WTC11 (cell line): ENCODE data around the gene MYO18B. TPM values are rescaled to one million over a fixed set of nuclear protein-coding genes. Genes with fewer than 3 reads are reported as not detected.
A peak's percentile ranks its signal among the peaks of the same experiment; 100 is the strongest.

Experiments
- ATAC-seq: fragments of 200-7000 bp; cut with Tn5 transposase; 2 replicates; pipeline ENCODE4 v1.10.0; 2021; ENCODE audit warnings: mild to moderate bottlenecking, moderate library complexity
- CTCF ChIA-PET: fragments of 300-600 bp; sonication (Branson Sonifier 250); formaldehyde crosslinking; loops from one replicate; lab custom pipeline; 2021; ENCODE audit warnings: antibody characterized with exemption; lab: Charles Lee
- POLR2A ChIA-PET: fragments of 350-600 bp; sonication (Branson Sonifier 250); formaldehyde crosslinking; loops from one replicate; lab custom pipeline; 2021; ENCODE audit warnings: antibody characterized with exemption; lab: Charles Lee
- DNase-seq: peaks from one replicate; pipeline ENCODE4 v3.0.0; 2021; ENCODE audit warnings: low spot score
- H3K27ac Mint-ChIP-seq: 2 replicates; pipeline ENCODE4 v1.8.0; 2021; ENCODE audit warnings: mixed read lengths
- H3K27me3 Mint-ChIP-seq: 2 replicates; pipeline ENCODE4 v1.8.0; 2021; ENCODE audit warnings: low read depth, mild to moderate bottlenecking, moderate library complexity, mixed read lengths
- H3K36me3 Mint-ChIP-seq: 2 replicates; pipeline ENCODE4 v1.8.0; 2021; ENCODE audit warnings: mixed read lengths
- H3K4me1 Mint-ChIP-seq: 2 replicates; pipeline ENCODE4 v1.8.0; 2022; ENCODE audit warnings: mixed read lengths
- H3K4me3 Mint-ChIP-seq: 2 replicates; pipeline ENCODE4 v1.8.0; 2021; ENCODE audit warnings: mild to moderate bottlenecking, moderate library complexity, mixed read lengths
- H3K9me3 Mint-ChIP-seq: 2 replicates; pipeline ENCODE4 v1.8.0; 2021; ENCODE audit warnings: mixed read lengths
- ESRRA ChIP-seq: sonication (generic); formaldehyde crosslinking; IDR thresholded peaks from 2 replicates; pipeline ENCODE4 v1.8.1; 2022; ENCODE audit warnings: mild to moderate bottlenecking, missing genetic modification reagents, borderline replicate concordance
- ETV6 ChIP-seq: sonication (generic); formaldehyde crosslinking; IDR thresholded peaks from 2 replicates; pipeline ENCODE4 v1.8.1; 2022; ENCODE audit warnings: mild to moderate bottlenecking, missing genetic modification reagents
- GABPB1 ChIP-seq: sonication (generic); formaldehyde crosslinking; IDR thresholded peaks from 2 replicates; pipeline ENCODE4 v1.8.1; 2023; ENCODE audit warnings: mild to moderate bottlenecking, missing genetic modification reagents
- KAT7 ChIP-seq: sonication (generic); formaldehyde crosslinking; IDR thresholded peaks from 2 replicates; pipeline ENCODE4 v1.8.1; 2023; ENCODE audit warnings: missing genetic modification reagents, mild to moderate bottlenecking, borderline replicate concordance
- NR3C1 ChIP-seq: sonication (generic); formaldehyde crosslinking; conservative IDR thresholded peaks from 2 replicates; pipeline ENCODE4 v1.8.1; 2023; ENCODE audit warnings: low read depth, mild to moderate bottlenecking, missing genetic modification reagents
- PREB ChIP-seq: sonication (generic); formaldehyde crosslinking; IDR thresholded peaks from 2 replicates; pipeline ENCODE4 v1.8.1; 2022; ENCODE audit warnings: mild to moderate bottlenecking, missing genetic modification reagents, moderate library complexity, borderline replicate concordance
- SP1 ChIP-seq: sonication (generic); formaldehyde crosslinking; conservative IDR thresholded peaks from 2 replicates; pipeline ENCODE4 v1.8.1; 2022; ENCODE audit warnings: missing genetic modification reagents
- ZBTB21 ChIP-seq: sonication (generic); formaldehyde crosslinking; IDR thresholded peaks from 2 replicates; pipeline ENCODE4 v1.8.1; 2023; ENCODE audit warnings: mild to moderate bottlenecking, missing genetic modification reagents, borderline replicate concordance
- ZBTB43 ChIP-seq: sonication (generic); formaldehyde crosslinking; IDR thresholded peaks from 2 replicates; pipeline ENCODE4 v1.8.1; 2023; ENCODE audit warnings: mild to moderate bottlenecking, missing genetic modification reagents
- ZNF512 ChIP-seq: sonication (generic); formaldehyde crosslinking; IDR thresholded peaks from 2 replicates; pipeline ENCODE4 v1.8.1; 2022; ENCODE audit warnings: missing genetic modification reagents, borderline replicate concordance
- total RNA-seq: library from RNA; stranded (reverse); gene quantifications from 3 replicates; pipeline ENCODE4 v1.2.3, GENCODE V29; 2021
- TF ChIP-seq, protein P1 (sequence below): sonication (generic); formaldehyde crosslinking; IDR thresholded peaks from 2 replicates; pipeline ENCODE4 v1.8.1; 2022; ENCODE audit warnings: mild to moderate bottlenecking, moderate library complexity, missing genetic modification reagents
- TF ChIP-seq, protein P2 (sequence below): sonication (generic); formaldehyde crosslinking; IDR thresholded peaks from 2 replicates; pipeline ENCODE4 v1.8.1; 2022; ENCODE audit warnings: low read depth, mild to moderate bottlenecking, moderate library complexity, missing genetic modification reagents, borderline replicate concordance
- TF ChIP-seq, protein P3 (sequence below): sonication (generic); formaldehyde crosslinking; IDR thresholded peaks from 2 replicates; pipeline ENCODE4 v1.8.0; 2022; ENCODE audit warnings: mild to moderate bottlenecking, missing genetic modification reagents
- TF ChIP-seq, protein P4 (sequence below): fragments of 200-600 bp; IDR thresholded peaks from 2 replicates; pipeline ENCODE4 v1.8.0; 2022; ENCODE audit warnings: antibody characterized with exemption

MYO18B gene
- total RNA-seq, 1 experiment from 2014 or later = 0.96 TPM

GRCh38 chr22:25896098-25896497 is 154.1 kb downstream of the MYO18B start (continued):
- TF ChIP-seq PREB (no peak), GABPB1 (no peak)
- TF ChIP-seq, protein P1, sequence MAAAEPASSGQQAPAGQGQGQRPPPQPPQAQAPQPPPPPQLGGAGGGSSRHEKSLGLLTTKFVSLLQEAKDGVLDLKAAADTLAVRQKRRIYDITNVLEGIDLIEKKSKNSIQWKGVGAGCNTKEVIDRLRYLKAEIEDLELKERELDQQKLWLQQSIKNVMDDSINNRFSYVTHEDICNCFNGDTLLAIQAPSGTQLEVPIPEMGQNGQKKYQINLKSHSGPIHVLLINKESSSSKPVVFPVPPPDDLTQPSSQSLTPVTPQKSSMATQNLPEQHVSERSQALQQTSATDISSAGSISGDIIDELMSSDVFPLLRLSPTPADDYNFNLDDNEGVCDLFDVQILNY (CRISPR knock-in tag) = no peak

GRCh38 chr22:25896592-25896991 is 154.6 kb downstream of the MYO18B start:
- Mint-ChIP-seq H3K27ac (no peak overlapping the region), H3K4me1 (no peaks in the 10 kb centered on the region), H3K4me3 (no peak overlapping the region), H3K36me3 (no peaks in the 10 kb centered on the region), H3K9me3 (peaks cover 9% of the 10 kb centered on the region), H3K27me3 (peaks cover 4% of the 10 kb centered on the region; the same call in 1 of the 2 replicates)
- no peak for ATAC-seq
- no peak for DNase-seq
- ChIA-PET POLR2A (no interaction called here), CTCF (interaction anchor here (1.0 to 1.9 kb wide), 14 partner anchors 8 to 434 kb away, joined by 3 to 9 read pairs (median 6); no protein-coding TSS in a partner anchor)
- TF ChIP-seq KAT7 (CRISPR knock-in tag) (no peak), ZBTB21 (CRISPR knock-in tag) (no peak), ZNF512 (no peak), ETV6 (CRISPR knock-in tag) (no peak), ZBTB43 (CRISPR knock-in tag) (no peak), SP1 (CRISPR knock-in tag) (no peak)
- TF ChIP-seq, protein P2, sequence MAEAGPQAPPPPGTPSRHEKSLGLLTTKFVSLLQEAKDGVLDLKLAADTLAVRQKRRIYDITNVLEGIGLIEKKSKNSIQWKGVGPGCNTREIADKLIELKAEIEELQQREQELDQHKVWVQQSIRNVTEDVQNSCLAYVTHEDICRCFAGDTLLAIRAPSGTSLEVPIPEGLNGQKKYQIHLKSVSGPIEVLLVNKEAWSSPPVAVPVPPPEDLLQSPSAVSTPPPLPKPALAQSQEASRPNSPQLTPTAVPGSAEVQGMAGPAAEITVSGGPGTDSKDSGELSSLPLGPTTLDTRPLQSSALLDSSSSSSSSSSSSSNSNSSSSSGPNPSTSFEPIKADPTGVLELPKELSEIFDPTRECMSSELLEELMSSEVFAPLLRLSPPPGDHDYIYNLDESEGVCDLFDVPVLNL = no peak
- TF ChIP-seq, protein P3, sequence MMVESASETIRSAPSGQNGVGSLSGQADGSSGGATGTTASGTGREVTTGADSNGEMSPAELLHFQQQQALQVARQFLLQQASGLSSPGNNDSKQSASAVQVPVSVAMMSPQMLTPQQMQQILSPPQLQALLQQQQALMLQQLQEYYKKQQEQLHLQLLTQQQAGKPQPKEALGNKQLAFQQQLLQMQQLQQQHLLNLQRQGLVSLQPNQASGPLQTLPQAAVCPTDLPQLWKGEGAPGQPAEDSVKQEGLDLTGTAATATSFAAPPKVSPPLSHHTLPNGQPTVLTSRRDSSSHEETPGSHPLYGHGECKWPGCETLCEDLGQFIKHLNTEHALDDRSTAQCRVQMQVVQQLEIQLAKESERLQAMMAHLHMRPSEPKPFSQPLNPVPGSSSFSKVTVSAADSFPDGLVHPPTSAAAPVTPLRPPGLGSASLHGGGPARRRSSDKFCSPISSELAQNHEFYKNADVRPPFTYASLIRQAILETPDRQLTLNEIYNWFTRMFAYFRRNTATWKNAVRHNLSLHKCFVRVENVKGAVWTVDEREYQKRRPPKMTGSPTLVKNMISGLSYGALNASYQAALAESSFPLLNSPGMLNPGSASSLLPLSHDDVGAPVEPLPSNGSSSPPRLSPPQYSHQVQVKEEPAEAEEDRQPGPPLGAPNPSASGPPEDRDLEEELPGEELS (CRISPR knock-in tag) = no peak

GRCh38 chr22:25898707-25899365 is 156.8 kb downstream of the MYO18B start:
- Mint-ChIP-seq H3K36me3 (no peaks in the 10 kb centered on the region), H3K27me3 (peaks cover 4% of the 10 kb centered on the region; the same call in 1 of the 2 replicates), H3K4me1 (peaks cover 8% of the 10 kb centered on the region), H3K4me3 (no peak overlapping the region), H3K9me3 (peaks cover 9% of the 10 kb centered on the region), H3K27ac (no peak overlapping the region)
- ATAC-seq = peak; percentile 74
- peak; percentile 82; the same call in 1 of the 2 replicates for TF ChIP-seq ESRRA (CRISPR knock-in tag)
- TF ChIP-seq, protein P4, sequence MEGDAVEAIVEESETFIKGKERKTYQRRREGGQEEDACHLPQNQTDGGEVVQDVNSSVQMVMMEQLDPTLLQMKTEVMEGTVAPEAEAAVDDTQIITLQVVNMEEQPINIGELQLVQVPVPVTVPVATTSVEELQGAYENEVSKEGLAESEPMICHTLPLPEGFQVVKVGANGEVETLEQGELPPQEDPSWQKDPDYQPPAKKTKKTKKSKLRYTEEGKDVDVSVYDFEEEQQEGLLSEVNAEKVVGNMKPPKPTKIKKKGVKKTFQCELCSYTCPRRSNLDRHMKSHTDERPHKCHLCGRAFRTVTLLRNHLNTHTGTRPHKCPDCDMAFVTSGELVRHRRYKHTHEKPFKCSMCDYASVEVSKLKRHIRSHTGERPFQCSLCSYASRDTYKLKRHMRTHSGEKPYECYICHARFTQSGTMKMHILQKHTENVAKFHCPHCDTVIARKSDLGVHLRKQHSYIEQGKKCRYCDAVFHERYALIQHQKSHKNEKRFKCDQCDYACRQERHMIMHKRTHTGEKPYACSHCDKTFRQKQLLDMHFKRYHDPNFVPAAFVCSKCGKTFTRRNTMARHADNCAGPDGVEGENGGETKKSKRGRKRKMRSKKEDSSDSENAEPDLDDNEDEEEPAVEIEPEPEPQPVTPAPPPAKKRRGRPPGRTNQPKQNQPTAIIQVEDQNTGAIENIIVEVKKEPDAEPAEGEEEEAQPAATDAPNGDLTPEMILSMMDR = peak; percentile 54; the same call in 1 of the 2 replicates
- no peak for TF ChIP-seq NR3C1
- peak; percentile 37 for DNase-seq
- POLR2A ChIA-PET = no interaction called here
- CTCF ChIA-PET = interaction anchor here (1.1 to 1.4 kb wide), 2 partner anchors 62 to 126 kb away, joined by 4 read pairs; no protein-coding TSS in a partner anchor
